SHP77 treated with DMSO at 0.1 percent for 48 hours (cell line): ENCODE data around the gene NEDD4L.

ENCODE experiments used
- DNase-seq: peaks from one replicate; lab custom pipeline; 2025; lab: John Stamatoyannopoulos, UW

NEDD4L gene

DNA sequence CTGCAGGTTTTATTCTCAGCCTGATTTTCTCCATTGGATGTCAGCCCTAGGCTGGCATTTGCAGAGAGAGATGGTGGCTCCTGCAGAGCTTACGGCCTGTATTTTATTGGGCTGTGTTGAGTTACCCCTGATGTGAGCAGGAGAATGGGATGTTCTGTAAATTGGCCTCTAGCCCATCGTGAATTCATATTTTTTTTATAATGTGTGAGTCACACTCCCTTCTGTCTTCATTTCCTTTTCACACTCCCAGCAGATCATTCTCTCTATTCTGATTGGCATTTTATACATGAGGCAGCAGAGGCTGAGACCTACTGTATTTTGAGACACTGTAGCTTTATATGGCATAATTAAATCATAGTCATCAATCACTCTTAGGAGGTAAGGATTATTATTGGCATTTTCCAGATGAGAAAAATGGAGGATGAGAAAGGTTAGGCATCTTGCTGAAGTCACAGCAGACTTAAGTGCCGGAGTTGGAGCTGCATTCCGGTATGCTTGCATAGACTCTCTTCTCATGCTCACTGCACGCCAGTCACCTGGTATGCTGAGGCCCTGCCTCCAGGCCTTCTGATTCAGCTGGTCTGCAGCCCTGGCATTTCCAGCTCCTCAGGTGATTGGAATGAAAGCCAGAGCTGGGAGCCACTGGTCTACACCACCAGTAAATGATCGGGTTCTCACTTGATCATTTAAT, 142.4 kb downstream of the NEDD4L start:
- no peak for DNase-seq

DNA sequence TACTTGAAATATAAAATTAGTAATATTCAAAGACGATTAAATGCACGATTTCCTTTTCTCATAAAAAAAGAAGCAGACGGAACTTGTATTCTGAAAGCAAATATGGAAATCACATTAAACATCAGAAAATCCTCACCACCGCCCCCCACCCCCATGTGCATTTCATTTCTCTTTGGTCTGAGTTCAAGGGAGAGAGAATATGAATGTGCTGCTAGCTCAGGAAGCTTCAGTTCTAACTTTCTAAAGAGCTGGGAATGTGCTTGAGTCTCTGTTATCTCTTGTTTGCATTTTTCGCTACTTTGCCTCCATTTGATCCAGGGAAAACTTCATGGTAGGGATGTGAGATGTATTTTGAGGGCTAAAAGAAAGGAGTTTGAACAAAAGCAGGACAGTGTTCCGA, 143.6 kb downstream of the NEDD4L start:
- no peak for DNase-seq

DNA sequence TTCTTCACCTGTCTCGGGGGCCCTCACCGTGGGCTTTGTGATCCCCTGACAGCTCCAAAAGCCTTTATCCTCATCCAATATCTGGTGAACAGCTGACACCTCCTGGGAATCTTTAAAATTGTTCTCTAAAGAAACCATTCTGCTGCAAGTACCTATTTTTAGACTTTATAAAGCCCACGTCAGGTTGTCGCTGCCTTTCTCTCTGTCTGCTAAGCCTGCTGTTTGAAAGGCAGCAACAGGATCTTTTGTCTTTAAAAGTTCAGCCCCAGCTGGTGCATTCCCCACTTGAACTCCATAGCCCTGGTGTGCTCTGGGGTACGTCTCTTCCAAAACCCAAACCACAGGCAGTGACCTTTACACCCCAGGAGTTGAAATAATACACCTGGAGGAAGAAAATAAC, 145.0 kb downstream of the NEDD4L start:
- DNase-seq = no peak

DNA sequence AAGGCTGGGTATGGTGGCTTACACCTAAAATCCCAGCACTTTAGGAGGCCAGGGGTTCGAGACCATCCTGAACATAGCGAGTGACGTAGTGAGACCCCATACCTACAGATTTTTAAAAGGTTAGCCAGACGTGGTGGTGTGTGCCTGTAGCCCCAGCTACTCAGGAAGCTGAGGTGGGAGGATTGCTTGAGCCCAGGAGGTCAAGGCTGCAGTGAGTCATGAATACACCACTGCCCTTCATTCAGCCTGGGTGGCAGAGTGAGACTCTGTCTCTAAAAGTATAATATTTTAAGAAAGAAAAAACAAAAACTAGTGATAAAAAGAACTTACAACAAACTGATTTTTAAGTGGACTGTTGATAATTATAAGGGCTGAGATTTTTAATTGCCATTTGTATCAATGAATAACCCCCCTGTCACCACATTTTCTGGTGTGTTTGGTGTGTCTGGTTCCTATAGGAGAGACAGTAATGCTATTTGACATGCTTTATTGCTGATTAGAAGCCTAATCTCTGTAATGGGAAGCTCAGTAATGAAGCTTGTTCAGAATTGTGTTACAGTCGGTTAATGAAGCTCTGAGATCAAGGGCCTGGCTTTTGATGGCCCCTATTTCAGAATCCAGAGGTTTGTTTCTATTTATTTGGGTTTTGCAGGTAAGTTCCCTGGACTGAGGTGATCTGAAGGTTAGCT, 147.0 kb downstream of the NEDD4L start:
- no peak for DNase-seq

DNA sequence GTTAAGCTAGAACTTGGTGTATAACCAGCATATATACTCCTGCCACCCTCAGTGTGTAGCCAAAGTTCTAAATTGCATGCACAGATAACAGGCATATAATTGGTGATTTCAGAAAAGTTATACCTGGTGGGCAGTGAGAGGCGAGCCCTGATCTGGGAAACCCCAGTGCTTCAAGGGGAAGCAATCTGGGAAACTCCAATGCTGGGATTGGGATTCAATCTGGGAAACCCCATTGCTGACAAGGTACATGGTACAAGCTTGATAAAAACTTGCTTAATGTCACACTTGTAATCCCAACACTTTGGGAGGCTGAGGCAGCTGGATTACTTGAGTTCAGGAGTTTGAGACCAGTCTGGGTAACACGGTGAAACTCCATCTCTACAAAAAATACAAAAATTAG, 147.6 kb downstream of the NEDD4L start:
- no peak for DNase-seq

GRCh38 chr18:58192519-58192918, 148.5 kb downstream of the NEDD4L start:
- DNase-seq = no peak

DNA sequence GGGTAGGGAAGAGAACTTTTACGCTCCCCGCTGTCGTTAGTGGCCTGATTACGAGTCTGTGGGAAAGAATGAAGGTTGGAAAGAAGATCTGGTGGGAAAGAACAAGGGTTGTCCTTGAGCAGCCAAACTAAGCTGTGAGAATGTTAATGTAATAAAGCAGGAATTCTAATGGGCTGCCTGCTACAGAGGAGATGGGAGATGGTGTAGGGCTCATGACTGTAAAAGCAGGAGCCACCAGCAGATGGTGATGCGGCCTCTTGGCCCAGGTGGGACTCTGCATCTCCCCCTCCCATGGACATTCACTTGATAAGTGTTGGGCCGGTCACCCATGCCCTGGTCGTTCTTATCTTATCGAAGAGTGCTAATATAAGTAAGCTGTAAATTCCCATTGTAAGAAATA, 150.0 kb downstream of the NEDD4L start:
- no peak for DNase-seq

DNA sequence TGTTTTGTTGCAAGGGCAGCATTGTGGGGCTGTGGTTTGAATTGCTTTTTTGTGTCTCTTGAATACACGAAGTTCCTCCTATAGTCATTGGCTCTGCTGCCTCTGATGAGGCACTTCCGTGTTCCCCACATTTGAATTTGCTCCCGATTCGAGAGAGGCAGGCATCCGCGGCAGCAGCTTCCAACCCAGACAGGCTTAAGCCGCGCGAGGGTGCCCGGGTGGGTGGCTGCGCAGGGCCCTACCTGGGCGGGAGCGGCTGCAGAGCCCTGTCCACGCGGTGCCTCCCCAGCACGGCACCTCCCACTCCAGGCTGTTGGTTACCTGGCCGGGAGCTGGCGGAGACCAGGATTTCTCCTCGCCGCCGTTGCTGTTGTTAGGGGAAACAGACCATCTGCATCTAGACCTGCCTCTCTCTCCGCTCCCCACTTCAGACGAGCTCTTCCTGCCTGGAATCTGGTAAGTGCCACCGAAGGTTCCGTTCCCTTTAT, 151.3 kb downstream of the NEDD4L start:
- DNase-seq = no peak

- no peak for DNase-seq
These were observed 152.1 kb downstream of the NEDD4L start for GRCh38 chr18:58196164-58196563.

- no peak for DNase-seq
These were observed 153.2 kb downstream of the NEDD4L start for GRCh38 chr18:58196881-58197872.

DNA sequence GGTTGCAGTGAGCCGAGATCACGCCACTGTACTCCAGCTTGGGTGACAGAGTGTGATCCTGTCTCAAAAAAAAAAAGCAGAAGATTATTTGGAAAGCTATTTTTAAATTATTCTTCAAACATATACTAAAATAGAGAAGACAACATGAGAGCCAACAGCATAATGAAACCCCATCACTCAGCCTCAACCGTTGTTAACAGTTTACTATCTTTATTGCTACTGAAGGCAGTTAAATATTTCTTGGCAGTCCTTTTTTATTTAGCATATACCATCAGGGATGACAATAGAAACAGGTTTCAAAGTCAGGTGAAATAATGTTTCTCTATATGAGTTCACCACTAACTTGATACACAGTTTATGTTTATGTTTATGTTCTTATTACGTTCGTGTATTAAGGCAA, 157.2 kb downstream of the NEDD4L start:
- no peak for DNase-seq

GRCh38 chr18:58201733-58202730, 158.0 kb downstream of the NEDD4L start:
- DNase-seq = peak; percentile 29

GRCh38 chr18:58204776-58205442, 160.9 kb downstream of the NEDD4L start:
- no peak for DNase-seq

DNA sequence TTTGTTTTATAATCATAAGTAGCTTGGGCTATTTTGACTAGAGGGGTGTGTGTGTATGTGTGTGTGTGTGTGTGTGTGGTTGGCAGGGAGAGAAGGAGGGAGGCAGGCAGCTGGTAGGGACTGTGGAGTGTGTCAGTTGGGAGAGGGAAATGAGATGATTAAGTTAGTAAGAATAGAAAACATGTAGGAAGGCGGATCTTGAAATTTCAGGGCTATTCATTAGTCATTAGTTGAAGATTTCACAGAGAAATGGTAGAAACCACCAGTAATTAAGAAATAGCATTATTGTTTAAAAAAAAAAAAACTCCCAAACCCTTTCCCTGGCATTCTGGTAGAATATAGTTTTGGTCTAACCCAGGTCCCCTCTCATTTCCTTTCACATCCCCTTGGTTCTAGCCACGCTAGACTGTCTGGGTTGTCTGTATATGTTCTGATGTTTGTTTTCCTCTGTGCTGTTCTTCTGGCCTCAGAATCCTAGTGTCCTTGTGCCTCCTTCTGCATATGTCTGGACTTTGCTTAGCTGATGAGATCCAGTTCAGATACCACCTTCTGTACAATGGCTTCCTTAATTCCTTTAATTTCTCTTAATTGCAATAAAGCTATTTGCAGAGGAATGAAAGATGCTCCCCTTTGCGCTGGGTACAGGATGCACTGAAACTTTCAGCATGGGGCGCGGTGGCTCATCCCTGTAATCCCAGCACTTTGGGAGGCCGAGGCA, 161.6 kb downstream of the NEDD4L start:
- peak; percentile 23 for DNase-seq

GRCh38 chr18:58207520-58208152, 163.6 kb downstream of the NEDD4L start:
- no peak for DNase-seq

GRCh38 chr18:58208207-58208932, 164.3 kb downstream of the NEDD4L start:
- DNase-seq = no peak

DNA sequence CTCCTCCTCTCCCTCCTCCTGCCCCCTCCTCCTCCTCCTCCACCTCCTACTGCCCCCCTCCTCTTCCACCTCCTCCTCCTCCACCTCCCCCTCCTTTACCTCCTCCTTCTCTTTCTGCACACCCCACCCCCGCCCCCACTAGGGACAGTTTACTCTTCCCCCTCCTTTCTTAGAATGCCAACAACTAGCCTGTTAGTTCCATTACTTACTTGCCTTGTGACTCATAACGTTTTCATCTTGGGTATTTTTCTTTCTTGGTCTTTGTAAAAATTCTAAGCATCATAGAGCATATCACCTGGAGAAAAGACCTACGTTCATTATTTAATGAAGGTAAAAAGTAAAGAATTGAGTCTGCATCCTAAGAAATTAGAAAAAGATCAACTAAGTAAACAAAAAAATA, 165.3 kb downstream of the NEDD4L start:
- DNase-seq = no peak

- no peak for DNase-seq
These were observed 167.5 kb downstream of the NEDD4L start for GRCh38 chr18:58211510-58211909.

DNA sequence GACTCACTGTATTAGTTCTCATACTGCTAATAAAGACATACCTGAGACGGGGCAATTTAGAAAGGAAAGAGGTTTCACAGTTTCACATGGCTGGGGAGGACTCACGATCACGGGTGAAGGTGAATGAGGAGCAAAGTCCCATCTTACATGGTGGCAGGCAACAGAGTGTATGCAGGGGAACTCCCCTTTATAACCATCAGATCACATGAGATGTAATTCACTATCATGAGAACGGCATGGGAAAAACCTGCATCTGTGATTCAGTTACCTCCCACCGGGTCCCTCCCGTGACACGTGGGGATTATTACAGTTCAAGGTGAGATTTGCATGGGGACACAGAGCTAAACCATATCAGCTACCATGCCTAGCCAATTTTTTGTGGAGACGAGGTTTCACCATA, 168.2 kb downstream of the NEDD4L start:
- DNase-seq = no peak
